Fibroblast of villous mesenchyme (primary cell): ENCODE results near the gene PLA2G4A. TPM values are rescaled to one million over a fixed set of nuclear protein-coding genes. Genes with fewer than 3 reads are reported as not detected.

Source experiments
- DNase-seq: peaks from one replicate; pipeline ENCODE4 v3.0.0-alpha.2; 2010; ENCODE audit warnings: low read depth
- H3K4me3 ChIP-seq: 2 replicates; pipeline ENCODE4 v1.5.1; 2011; ENCODE audit warnings: low read depth, mild to moderate bottlenecking, low read length
- total RNA-seq: library from RNA; depleted of rRNA; stranded (reverse); fragments of >200 nt; gene quantifications from 2 replicates; pipeline ENCODE4 v1.2.3, GENCODE V29; 2012
- TF ChIP-seq, protein P1 (sequence below): IDR thresholded peaks from 2 replicates; pipeline ENCODE4 v1.5.1; 2012; ENCODE audit warnings: low read depth, mild to moderate bottlenecking, low read length; ENCODE audit not compliant: insufficient read depth

The PLA2G4A gene
- total RNA-seq, 1 donor: 12.1 TPM

GRCh38 chr1:186994897-186995296, 166.1 kb downstream of the PLA2G4A start:
- H3K4me3 ChIP-seq: no peak overlapping the region
- no peak for DNase-seq
- TF ChIP-seq, protein P1, sequence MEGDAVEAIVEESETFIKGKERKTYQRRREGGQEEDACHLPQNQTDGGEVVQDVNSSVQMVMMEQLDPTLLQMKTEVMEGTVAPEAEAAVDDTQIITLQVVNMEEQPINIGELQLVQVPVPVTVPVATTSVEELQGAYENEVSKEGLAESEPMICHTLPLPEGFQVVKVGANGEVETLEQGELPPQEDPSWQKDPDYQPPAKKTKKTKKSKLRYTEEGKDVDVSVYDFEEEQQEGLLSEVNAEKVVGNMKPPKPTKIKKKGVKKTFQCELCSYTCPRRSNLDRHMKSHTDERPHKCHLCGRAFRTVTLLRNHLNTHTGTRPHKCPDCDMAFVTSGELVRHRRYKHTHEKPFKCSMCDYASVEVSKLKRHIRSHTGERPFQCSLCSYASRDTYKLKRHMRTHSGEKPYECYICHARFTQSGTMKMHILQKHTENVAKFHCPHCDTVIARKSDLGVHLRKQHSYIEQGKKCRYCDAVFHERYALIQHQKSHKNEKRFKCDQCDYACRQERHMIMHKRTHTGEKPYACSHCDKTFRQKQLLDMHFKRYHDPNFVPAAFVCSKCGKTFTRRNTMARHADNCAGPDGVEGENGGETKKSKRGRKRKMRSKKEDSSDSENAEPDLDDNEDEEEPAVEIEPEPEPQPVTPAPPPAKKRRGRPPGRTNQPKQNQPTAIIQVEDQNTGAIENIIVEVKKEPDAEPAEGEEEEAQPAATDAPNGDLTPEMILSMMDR: no peak

- TF ChIP-seq, protein P1: no peak
- H3K4me3 ChIP-seq: no peak overlapping the region
- no peak for DNase-seq
Measured at GRCh38 chr1:186996816-186997215, 168.1 kb downstream of the PLA2G4A start.

- H3K4me3 ChIP-seq: no peak overlapping the region
- no peak for DNase-seq
- TF ChIP-seq, protein P1: no peak
Measured at GRCh38 chr1:186997877-186998276, 169.1 kb downstream of the PLA2G4A start.

DNA sequence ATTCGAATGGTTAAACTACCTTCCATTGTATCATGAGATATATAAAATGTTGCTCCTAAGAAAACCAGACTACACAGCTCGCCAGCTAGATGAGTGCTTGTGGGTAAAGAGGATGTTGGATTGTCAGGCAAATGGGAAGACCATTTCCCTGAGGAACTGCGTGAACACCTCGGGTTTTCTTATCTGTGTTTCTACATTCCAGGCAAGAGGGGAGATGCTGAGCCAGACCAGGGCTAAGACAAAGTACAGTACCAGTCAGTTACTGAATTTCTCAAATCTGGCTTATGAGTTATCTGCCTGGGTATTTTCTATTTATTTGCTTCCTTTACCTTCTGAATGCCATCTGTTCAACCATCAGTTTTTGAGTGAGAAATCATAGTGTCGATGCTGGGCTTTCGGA, 170.8 kb downstream of the PLA2G4A start:
- no peak for DNase-seq
- no peak overlapping the region for H3K4me3 ChIP-seq
- TF ChIP-seq, protein P1: no peak

DNA sequence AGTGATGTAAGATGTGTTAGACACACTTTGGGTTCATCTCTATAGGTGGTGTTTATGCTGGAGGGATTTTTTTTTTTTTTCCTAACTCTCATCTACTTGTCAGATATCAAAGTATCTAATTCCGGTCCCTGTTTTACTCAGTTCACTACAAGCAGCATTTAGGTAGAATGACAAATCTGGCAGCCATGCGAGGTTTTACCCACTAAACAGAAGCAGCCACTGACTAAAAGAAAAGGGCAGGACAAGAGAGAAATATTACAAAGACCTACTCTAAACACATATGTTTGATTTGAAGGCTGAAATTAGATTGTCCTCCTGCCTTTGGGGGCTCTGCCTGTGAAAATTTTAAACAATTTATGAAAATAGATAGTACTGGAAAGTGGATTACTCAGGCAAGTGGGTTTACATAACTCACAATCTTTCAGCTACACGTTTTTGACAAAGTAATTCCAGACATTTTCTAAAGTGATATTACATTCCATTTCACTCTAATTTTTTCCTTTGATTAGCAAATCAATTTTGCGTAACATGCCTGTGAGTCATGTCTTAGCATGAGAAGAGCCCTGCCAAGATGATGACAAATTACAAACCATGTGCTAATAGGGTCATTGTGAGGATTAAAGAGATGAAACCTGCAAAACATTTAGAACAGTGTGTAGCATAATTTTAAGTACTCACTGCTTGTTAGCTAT, 172.6 kb downstream of the PLA2G4A start:
- peak; percentile 70 for DNase-seq
- H3K4me3 ChIP-seq: no peak overlapping the region
- TF ChIP-seq, protein P1: no peak

- no peak overlapping the region for H3K4me3 ChIP-seq
- TF ChIP-seq, protein P1: no peak
- DNase-seq: no peak
Measured at GRCh38 chr1:187003353-187003752, 174.6 kb downstream of the PLA2G4A start.

DNA sequence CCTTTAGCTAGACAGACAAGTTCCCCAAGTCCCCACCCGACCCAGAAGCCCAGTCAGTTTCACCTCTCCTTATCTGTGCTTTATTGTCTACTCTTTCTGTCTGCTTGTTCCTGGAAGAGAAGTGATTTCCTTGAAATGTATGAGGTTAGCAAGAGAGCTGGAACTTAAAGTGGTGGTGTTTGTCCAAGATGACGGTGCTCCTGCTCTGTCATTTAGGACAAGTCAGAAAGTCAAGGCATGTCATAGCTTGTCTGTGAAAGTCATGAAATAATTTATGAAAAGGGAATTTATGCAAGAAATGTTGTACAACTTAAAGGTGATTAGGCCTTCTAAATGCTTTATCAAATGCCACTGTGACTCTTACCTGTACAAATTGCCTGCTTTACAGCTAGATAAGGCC, 178.1 kb downstream of the PLA2G4A start:
- TF ChIP-seq, protein P1: no peak
- H3K4me3 ChIP-seq: no peak overlapping the region
- DNase-seq: no peak
